HG03469 (cell line): Measurements from ENCODE around the gene PEX3.
"Not testable (repeated sequence)": the region's sequence is repeated elsewhere in the genome, so short reads cannot be mapped to it uniquely, and the experiment has no call there.

Experiments
- ATAC-seq: cut with Tn5 transposase; IDR thresholded peaks from one replicate; pipeline ENCODE4 v1.9.1; 2021; ENCODE audit warnings: mild to moderate bottlenecking, moderate library complexity, moderate number of reproducible peaks; ENCODE audit not compliant: unreplicated experiment

PEX3 gene

GRCh38 chr6:143505111-143505510 is 54.5 kb downstream of the PEX3 start:
- ATAC-seq, result no peak

- ATAC-seq, result no peak
Observed at GRCh38 chr6:143505537-143505936, 54.9 kb downstream of the PEX3 start.

GRCh38 chr6:143506199-143506598 is 55.6 kb downstream of the PEX3 start:
- ATAC-seq, result no peak

DNA sequence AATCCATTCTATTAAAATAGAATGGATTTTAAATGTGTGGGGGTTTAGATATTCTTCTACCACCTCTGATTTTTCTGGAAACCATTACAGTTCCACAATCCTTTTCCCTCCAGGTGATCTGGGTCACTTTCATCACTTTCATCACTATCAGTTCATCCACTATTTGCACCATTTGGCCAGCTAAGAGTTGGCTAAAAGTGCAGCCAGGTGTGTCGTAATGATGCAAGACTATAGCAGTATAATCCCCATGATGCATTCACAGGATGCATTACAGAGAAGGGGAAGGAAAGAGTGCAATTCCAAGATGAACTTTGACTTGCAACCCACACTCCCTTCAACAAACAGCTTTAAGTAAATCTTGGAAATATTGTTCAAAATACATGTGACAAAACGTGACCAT is 56.0 kb downstream of the PEX3 start:
- ATAC-seq, result no peak

- no peak for ATAC-seq
Observed at GRCh38 chr6:143507358-143508145, 56.9 kb downstream of the PEX3 start.

- not testable (repeated sequence) for ATAC-seq
Observed at GRCh38 chr6:143510326-143510725, 59.7 kb downstream of the PEX3 start.

GRCh38 chr6:143510991-143511891 is 60.6 kb downstream of the PEX3 start, which contains the start of gene FUCA2:
FUCA2 (minus strand) TSS chr6:143511720; CDS start chr6:143511634, 86 bp downstream.
- no peak for ATAC-seq

DNA sequence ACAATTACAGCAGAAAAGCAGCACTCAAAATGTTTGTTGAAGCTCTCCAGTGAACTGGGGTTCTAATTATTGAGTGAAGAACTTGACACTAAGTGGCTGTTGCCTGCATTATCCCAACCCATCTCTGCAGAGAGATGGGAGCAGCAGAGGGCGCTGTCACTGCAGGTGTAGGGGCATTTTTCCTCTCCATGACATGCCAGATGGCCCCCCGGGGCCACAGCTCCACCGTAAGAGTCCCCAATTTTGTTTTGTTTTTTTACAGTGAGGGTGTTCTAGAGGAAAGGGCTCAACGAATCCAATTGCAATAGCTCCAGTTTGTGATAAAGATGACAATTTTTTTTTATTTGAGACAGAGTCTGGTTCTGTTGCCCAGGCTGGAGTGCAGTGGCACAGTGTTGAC is 62.8 kb downstream of the PEX3 start:
- peak; percentile 31 for ATAC-seq

GRCh38 chr6:143515061-143515760 is 64.6 kb downstream of the PEX3 start:
- no peak for ATAC-seq

DNA sequence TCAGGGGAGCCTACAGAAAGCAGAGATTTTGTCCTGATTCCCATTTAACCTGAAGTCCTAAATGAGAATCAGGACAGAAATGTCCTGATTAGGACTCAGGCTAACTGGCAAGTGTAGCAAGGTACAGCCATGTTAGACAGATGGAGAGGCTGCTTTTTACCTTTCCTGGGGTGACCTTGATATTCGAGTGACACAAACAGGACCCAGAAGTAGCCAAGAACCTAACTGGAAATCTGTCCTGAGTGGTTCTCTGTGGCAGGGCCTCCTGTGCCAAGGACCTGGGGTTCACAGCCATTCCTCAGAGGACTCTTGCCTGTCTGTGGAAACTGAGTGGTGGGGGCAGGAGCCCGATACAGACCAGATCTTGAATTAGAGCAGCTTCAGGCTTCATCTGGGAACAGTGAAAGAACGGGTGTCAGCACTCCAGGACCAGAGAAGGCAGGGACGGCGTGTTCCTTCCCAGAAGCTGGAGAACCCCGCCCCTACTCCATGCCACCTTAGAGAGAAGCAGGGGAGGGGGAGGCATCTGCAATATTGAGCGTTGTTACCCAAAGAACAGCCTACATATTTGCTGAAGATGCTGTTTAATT is 65.3 kb downstream of the PEX3 start:
- no peak for ATAC-seq

DNA sequence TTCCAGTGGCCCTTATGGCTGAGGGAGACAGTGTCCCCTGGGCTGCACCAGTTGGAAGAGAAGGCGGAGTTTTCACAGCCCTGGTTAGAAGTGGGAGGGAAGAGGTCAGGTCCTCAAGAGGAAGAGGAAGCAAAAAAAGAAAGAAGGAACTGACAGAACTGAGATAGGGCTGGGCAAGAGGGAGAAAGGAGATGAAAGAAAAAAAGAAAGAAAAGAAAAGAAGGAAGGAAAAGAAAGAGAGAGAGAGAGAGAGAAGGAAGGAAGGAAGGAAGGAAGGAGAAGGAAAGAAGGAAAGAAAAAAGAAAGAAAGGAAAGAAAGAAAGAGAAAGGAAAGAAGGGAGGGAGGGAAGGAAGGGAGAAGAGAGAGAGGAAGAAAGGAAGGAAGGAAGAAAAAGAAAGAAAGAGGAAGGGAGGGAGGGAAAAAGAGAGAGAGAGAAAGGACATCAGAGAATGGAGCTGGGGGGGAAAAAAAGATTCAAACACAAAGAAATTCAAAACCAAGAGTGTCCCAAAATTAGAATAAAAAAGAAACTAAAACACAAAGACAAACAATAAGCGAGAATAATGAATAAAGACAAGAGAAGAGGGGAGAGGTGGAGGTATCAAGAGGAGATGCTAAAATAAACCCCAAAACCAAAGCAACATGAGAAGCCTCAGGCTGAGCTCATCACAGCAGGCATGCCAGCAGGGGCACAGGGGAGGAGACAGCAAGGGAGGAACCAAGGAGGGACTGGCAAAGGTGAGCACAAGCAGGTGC is 66.3 kb downstream of the PEX3 start:
- no peak for ATAC-seq

GRCh38 chr6:143517447-143517773 is 66.8 kb downstream of the PEX3 start:
- no peak for ATAC-seq

DNA sequence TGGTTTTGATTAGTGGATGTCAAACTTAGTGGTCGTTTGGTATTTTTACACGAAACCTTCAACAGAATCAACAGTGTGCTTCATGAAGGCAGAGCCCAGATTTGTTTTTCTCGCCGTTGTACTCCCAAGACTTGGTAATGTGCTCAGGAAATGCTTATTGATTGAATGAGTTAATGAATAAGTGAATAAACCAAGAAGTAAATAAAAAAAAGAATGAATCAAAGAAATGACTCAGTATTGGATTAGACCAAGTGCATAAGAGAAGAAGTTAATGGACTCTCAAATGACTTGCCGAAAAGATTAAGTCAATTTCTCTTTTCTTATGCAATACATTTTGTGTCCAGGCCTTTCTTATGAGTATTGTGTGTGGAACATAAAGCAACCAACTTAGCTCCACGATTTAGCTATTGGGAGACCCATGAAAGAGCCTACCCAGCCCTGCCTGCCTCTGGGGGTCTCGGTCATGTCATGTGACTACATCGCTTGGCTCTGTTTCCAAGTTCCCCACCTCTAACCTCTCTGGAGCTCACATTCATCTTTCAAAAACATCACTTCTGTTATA is 71.5 kb downstream of the PEX3 start:
- no peak for ATAC-seq

- ATAC-seq, result no peak
Observed at GRCh38 chr6:143525356-143525755, 74.8 kb downstream of the PEX3 start.

DNA sequence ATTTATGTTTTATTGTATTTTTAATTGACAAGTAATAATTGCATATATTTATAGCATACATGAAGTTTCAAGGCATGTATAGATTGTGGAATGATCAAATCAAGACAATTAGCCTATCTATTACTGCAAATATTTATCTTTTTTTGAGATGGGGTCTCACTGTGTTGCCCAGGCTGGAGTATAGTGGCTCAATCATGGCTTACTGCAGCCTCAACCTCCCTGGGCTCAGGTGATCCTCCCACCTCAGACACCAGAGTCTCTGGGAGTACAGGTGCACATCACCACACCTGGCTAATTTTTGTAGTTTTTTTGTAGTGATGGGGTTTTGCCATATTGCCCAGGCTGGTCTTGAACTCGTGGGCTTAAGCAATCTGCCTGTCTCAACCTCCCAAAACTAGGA is 77.1 kb downstream of the PEX3 start:
- ATAC-seq, result no peak

DNA sequence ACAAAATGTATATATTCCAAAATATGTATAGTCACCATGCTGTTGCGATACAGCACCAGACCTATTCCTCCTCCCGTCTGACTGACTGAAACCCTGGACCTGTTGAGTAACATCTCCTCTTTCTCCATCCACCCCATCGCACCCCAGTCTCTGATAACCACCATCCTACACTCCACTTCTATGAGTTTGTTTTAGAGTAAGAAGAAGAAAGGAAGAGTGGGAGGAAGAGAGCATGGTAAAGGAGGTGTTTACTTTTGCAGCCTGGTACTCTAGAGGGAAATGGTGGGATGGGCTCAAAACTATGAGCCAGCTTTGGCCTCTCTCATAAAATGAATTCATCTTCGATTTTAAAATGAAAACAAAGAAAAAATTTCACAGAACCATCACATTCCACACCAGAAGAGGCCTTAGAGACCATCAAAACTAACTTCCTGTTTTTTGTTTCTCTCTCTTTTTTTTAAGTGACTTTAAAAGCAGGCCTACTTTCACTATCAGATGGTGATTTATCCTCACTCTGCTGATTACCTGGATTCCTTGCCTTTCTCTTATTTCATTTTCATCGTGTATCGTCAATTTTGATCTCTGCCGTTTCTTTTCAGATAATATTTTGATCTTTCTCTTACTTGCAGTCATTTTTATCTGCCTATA is 77.7 kb downstream of the PEX3 start:
- ATAC-seq, result peak; percentile 61

DNA sequence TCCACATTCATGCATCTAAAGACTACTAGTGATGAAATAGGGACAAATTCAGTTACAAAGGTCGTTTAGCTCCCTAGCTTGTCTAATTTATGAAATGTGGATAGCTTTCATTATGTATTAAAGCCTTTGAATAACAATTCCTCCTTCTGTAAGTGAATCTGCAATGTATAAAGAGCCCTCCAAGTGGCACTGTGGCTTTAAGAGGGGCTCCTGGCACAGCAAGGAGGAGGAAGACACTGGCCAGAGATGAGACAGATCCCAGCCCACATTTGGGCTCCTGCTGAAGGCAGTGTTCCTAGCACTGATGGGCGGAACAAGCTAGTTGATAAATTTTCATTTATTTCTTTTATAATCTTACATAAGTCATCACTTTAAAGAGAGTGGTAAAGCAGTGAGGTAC is 78.5 kb downstream of the PEX3 start:
- no peak for ATAC-seq

DNA sequence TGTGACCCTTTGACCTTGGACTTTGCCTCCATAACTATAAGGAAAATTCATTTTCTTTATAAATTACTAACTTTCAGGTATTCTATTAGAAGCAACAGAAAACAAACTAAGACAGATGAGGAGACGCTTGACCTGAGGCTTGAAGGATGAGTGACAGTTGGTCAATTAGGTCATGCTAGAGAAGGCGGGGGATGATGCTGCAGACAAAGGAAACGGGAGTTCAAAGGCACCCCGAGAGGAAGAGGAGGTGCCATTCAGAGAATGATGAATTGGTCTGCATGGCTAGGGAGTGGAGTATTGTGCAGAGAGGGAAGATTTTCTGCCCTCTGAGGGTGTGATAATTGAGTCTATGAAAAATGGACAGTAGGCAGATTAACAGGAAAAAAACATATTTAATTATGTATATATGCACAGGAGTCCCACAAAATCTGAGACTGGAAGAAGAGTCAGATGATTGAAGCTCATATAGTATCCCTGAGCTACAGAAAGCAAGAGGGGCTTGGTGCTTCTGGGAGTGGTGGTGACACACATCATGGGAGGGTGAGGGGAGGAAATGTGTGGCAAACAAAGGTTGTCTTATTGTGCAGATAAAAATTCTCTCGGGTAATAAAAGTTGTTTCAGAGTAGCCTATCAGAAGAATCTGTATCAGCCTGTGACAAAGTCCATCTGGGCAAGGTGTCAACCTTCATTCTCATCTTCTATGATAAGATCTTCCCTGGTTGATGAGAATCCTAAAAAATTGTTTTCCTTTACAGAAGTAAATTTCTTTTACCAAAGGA is 81.3 kb downstream of the PEX3 start:
- ATAC-seq, result no peak

DNA sequence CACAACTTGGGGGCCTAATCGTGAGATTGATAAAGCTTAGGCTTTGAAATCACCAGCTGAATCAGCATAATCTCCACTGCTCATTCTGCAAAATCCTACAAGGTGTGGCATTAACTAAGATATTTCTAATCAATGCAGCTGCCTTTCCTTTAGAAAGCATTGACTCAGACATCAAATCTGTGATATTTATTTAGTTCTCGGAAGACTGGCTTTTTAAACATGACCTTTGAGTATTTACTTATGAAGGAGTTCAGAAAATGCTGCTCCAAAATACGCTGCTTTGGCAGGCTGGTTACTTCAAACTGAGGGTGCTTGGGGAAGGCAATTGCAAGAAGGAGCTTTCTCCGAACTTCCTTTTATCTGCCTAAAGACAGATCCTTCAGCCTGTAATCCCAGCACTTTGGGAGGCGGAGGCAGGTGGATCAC is 84.6 kb downstream of the PEX3 start:
- no peak for ATAC-seq
